Measurements from ENCODE around the gene DLK1.

DLK1 gene

DNA sequence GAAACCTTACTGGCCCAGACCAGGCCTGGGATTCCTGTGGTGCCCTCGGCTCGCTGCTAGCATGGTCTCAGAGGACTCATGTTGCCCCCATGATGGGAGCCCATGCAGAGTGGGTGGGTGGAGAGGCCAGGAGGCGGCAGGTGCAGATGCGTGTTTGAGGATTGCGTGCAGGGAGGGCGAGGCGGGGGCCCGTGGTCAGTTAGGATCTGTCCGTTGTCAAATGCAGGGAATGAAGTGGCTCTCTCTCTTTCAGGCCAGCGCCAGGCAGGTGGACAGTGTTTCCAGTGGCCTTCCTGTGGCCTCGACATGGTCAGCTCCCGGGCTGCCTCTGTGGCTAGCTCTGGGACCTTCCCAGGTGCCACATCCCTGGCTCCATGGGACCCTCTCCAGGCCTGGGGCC is 39.3 kb upstream of the DLK1 start:
- H3K27ac ChIP-seq = no peak overlapping the region
- TF ChIP-seq ZFX (IDR thresholded peaks at IDR 0.05) = no peak
- TF ChIP-seq, protein P1, sequence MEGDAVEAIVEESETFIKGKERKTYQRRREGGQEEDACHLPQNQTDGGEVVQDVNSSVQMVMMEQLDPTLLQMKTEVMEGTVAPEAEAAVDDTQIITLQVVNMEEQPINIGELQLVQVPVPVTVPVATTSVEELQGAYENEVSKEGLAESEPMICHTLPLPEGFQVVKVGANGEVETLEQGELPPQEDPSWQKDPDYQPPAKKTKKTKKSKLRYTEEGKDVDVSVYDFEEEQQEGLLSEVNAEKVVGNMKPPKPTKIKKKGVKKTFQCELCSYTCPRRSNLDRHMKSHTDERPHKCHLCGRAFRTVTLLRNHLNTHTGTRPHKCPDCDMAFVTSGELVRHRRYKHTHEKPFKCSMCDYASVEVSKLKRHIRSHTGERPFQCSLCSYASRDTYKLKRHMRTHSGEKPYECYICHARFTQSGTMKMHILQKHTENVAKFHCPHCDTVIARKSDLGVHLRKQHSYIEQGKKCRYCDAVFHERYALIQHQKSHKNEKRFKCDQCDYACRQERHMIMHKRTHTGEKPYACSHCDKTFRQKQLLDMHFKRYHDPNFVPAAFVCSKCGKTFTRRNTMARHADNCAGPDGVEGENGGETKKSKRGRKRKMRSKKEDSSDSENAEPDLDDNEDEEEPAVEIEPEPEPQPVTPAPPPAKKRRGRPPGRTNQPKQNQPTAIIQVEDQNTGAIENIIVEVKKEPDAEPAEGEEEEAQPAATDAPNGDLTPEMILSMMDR (conservative IDR thresholded peaks at IDR 0.05) = no peak

- no peak overlapping the region for H3K27ac ChIP-seq
- TF ChIP-seq, protein P1 (conservative IDR thresholded peaks at IDR 0.05) = no peak
- no peak for TF ChIP-seq ZFX (IDR thresholded peaks at IDR 0.05)
Observed at GRCh38 chr14:100688051-100688450, 38.6 kb upstream of the DLK1 start.

DNA sequence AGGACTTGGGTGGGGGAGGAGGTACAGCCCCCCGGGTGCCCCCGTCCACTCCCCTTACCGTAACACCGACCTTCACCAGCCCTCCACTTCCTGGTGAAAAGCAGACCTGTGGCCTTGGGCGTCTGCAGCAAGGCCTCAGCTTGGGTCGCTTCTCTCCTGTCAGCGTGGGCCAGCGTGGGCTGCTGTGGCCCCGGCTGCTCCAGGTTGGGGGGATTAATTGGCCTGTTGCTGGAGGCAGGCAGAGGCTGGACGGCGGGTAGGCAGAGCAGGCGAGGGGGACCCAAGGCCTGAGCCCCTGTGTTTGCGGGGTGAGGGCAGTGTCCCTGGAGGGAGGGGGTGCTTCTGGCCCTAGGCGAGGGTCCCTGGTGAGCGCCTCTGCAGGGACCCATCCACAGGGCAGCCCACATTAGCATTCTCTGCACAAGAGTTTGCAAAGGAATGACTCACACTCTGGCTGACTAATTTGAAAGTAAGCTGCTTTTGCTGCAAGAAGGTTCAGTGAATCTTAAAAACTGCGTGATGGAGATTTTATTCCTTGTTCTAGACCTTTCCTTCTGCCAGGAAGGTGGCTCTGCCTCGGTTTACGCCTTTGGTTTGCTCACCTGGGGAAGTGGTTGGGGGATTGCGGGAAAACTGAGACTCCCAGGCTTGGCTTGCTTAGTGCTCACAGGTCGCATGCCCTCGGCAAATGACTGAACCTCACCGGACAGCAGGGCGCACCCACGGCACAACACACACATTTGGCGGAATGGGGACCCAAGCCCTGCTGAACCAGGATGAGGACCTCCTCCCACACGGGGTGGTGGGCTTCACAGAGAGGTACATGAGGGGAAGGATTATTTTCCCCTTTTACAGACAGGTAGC is 37.9 kb upstream of the DLK1 start:
- TF ChIP-seq, protein P1 (conservative IDR thresholded peaks at IDR 0.05) = no peak
- no peak for TF ChIP-seq ZFX (IDR thresholded peaks at IDR 0.05)
- no peak overlapping the region for H3K27ac ChIP-seq

- TF ChIP-seq ZFX (IDR thresholded peaks at IDR 0.05) = no peak
- TF ChIP-seq, protein P1 (conservative IDR thresholded peaks at IDR 0.05) = no peak
- H3K27ac ChIP-seq = no peak overlapping the region
Observed at GRCh38 chr14:100690672-100691071, 36.0 kb upstream of the DLK1 start.

DNA sequence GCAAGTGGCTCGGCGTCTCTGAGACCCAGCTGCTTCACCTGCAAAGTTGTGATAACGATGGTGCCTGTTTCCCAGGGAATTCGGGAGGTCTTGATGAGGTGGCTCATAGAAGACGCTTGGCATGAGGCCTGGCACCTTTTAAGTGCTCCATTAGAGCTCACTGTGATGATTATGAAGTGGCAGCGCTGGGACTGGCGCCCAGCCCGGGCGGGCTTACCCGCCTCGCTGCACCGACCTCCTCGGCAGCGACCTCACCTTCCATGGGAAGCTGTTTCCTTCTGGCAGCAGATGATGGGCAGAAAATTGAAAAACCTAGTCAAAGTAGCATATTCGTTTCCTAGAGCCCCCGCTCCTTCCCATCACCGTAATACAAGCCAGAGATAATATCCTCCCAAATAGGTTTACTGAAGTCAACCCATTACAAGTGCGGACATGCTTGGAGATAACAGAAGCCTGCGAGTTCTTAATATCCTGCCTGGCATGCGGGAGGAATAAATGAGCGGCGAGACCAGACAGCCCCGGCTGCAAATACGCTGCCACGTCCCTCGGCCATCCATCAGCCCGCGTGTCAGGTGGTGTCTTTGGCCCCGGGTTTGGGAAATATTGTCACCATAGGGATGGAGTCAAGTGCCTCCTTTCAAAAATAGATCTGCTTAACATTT is 35.2 kb upstream of the DLK1 start:
- TF ChIP-seq, protein P1 (conservative IDR thresholded peaks at IDR 0.05) = no peak
- TF ChIP-seq ZFX (IDR thresholded peaks at IDR 0.05) = no peak
- no peak overlapping the region for H3K27ac ChIP-seq

DNA sequence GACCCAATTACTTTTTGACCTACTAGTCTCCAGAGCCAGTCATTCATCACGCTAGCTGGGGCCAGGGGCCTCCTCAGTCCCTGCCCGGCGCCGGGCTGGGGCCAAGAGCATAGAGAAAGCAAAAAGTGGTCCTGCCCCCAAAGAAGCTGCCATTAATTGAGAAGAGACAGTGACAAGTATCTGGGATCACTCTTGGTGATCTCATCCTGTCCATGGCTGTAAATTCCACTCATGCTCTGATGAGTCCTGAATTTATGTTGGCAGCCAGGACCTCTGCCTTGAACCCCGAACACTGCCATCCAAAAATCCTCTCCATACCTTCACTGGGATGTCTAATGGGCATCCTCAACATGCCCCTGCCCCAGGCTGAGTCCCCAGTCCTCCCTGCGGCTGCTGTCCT is 34.4 kb upstream of the DLK1 start:
- TF ChIP-seq, protein P1 (conservative IDR thresholded peaks at IDR 0.05) = no peak
- TF ChIP-seq ZFX (IDR thresholded peaks at IDR 0.05) = no peak
- H3K27ac ChIP-seq = no peak overlapping the region

DNA sequence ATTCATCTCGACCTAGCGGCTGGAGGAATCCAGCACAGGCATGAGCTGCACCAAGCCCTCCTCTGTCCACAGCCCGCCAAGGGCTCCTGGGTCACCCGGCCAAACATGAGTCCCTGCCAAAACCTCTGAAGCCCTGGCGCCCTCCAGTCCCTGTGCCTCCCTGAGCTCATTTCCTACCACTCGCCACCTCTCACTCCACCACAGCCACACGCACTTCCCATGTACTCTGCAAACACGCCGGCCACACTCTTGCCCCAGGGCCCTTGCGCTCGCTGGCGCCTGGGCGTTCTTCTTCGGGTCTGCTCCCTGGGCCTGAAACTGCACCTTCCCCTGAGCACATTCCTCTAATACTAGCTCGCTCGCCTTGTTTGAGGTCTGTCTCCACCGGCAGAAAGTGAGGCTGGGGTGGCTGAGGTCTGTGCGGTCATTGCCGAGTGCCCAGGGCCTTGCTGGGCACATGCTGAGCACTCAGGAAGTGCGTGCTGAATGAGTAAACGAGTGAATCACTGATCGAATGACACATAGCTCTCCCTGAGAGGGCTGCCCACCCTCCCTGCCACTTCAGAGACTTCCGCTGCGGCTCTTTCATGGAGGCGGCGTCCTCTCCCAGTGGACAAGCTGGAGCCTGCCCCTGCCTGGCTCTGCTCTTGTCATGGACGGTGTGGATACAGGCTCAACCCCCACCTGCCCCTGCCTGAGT is 33.7 kb upstream of the DLK1 start:
- no peak for TF ChIP-seq ZFX (IDR thresholded peaks at IDR 0.05)
- TF ChIP-seq, protein P1 (conservative IDR thresholded peaks at IDR 0.05) = no peak
- H3K27ac ChIP-seq = no peak overlapping the region
